ENCODE results near the gene YAP1. TPM values are rescaled to one million over a fixed set of nuclear protein-coding genes. Genes with fewer than 3 reads are reported as not detected.

Gene YAP1
- total RNA-seq, 4 donors from 2014 or later = 226 to 310 (median 252) TPM

GRCh38 chr11:102118937-102119336, 8.7 kb downstream of the YAP1 start:
- H3K9me3 ChIP-seq = no peaks in the 10 kb centered on the region
- no peak for TF ChIP-seq EP300 (IDR thresholded peaks at IDR 0.05)
- no peak for TF ChIP-seq POLR2A (IDR thresholded peaks at IDR 0.05)
- TF ChIP-seq POLR2AphosphoS5 (IDR thresholded peaks at IDR 0.05) = no peak
- no peak for TF ChIP-seq CTCF (IDR thresholded peaks at IDR 0.05)
- no peak overlapping the region for H3K27ac ChIP-seq
- no peak overlapping the region for H3K4me3 ChIP-seq
- no peaks in the 10 kb centered on the region for H3K27me3 ChIP-seq
- no peaks in the 10 kb centered on the region for H3K36me3 ChIP-seq
- 38% methylated on average over 3 of the region's 3 CpGs for WGBS
- H3K4me1 ChIP-seq = peaks cover 61% of the 10 kb centered on the region
- DNase-seq (ENCODE audit: low spot score in 2 of 2) = no peak

- H3K27ac ChIP-seq = no peak overlapping the region
- H3K27me3 ChIP-seq = no peaks in the 10 kb centered on the region
- no peak overlapping the region for H3K4me3 ChIP-seq
- no peak for DNase-seq (ENCODE audit: low spot score in 2 of 2)
- H3K9me3 ChIP-seq = no peaks in the 10 kb centered on the region
- peaks cover 51% of the 10 kb centered on the region for H3K4me1 ChIP-seq
- 27% methylated on average over 4 of the region's 4 CpGs for WGBS
- TF ChIP-seq CTCF (IDR thresholded peaks at IDR 0.05) (no peak), EP300 (IDR thresholded peaks at IDR 0.05) (no peak), POLR2AphosphoS5 (IDR thresholded peaks at IDR 0.05) (no peak)
- no peaks in the 10 kb centered on the region for H3K36me3 ChIP-seq
Measured at GRCh38 chr11:102119997-102120396, 9.8 kb downstream of the YAP1 start.

DNA sequence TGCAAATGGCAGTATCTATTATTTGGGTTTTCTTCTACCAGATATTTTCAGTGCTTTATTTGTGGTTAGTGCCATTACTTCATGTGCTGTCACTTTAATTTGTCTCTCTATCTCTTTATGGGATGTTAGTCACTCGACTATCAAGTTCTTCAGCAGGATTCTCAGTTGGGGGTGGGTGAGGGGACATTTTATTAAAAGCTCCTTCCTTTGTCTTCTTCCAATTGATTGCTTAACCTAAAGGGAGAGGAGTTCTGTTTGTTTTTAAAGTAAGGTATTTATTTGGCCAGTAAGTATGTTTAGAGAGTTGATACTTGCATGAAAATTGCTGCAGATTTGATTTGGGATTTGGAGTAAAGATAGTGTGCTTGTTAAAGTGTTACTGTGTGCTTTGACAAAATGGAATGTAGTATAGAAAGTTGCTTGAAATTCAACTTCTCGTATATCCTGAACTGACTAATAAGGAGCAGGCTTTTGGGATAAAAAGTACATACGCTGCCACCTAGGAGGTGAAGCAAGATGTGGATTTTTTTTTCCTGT, 10.3 kb downstream of the YAP1 start:
- 46% methylated on average over 3 of the region's 3 CpGs for WGBS
- DNase-seq (ENCODE audit: low spot score in 2 of 2) = no peak

DNA sequence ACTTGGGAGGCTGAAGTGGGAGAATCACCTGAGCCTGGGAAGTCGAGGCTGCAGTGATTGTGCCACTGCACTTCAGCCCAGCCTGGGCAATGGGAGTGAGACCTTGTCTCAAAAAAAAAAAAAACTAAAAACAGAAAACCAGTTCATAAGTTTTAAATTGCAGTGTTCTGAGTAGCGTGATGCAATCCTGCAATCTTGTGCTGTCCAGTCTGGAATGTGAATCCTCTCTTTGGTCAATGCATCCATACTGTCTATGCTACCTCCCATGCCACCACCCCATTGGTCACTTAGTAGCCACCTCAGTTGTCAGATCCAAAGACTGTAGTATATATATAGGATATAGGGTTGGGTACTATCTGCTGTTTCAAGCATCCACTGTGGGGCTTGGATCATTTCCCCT, 11.1 kb downstream of the YAP1 start:
- no peak for TF ChIP-seq CTCF (IDR thresholded peaks at IDR 0.05)
- no peak for TF ChIP-seq POLR2AphosphoS5 (IDR thresholded peaks at IDR 0.05)
- no peak for TF ChIP-seq EP300 (IDR thresholded peaks at IDR 0.05)
- TF ChIP-seq POLR2A (IDR thresholded peaks at IDR 0.05) = no peak
- H3K4me1 ChIP-seq = peaks cover 38% of the 10 kb centered on the region
- H3K4me3 ChIP-seq = no peak overlapping the region
- H3K9me3 ChIP-seq = no peaks in the 10 kb centered on the region
- H3K27me3 ChIP-seq = no peaks in the 10 kb centered on the region
- H3K27ac ChIP-seq = no peak overlapping the region
- 88% methylated on average over 2 of the region's 2 CpGs for WGBS
- DNase-seq (ENCODE audit: low spot score in 2 of 2) = no peak
- H3K36me3 ChIP-seq = no peaks in the 10 kb centered on the region

More for the DNA sequence above, 10.3 kb downstream of the YAP1 start:
- TF ChIP-seq POLR2AphosphoS5 (IDR thresholded peaks at IDR 0.05) (no peak), CTCF (IDR thresholded peaks at IDR 0.05) (no peak), POLR2A (IDR thresholded peaks at IDR 0.05) (no peak), EP300 (IDR thresholded peaks at IDR 0.05) (no peak)
- Histone ChIP-seq H3K27ac (no peak overlapping the region), H3K27me3 (no peaks in the 10 kb centered on the region), H3K4me1 (peaks cover 46% of the 10 kb centered on the region), H3K9me3 (no peaks in the 10 kb centered on the region), H3K4me3 (no peak overlapping the region), H3K36me3 (no peaks in the 10 kb centered on the region)

- Histone ChIP-seq H3K4me1 (peaks cover 34% of the 10 kb centered on the region), H3K4me3 (no peak overlapping the region), H3K27me3 (no peaks in the 10 kb centered on the region), H3K9me3 (no peaks in the 10 kb centered on the region), H3K36me3 (no peaks in the 10 kb centered on the region), H3K27ac (no peak overlapping the region)
- no peak for TF ChIP-seq EP300 (IDR thresholded peaks at IDR 0.05)
- TF ChIP-seq POLR2A (IDR thresholded peaks at IDR 0.05) = no peak
- no peak for TF ChIP-seq CTCF (IDR thresholded peaks at IDR 0.05)
- no peak for TF ChIP-seq POLR2AphosphoS5 (IDR thresholded peaks at IDR 0.05)
- DNase-seq (ENCODE audit: low spot score in 2 of 2) = no peak
- WGBS = 89% methylated on average over 3 of the region's 3 CpGs
Measured at GRCh38 chr11:102134597-102134996, 24.4 kb downstream of the YAP1 start.

Data from suprapubic skin (tissue), 4 donors.